ENCODE measurements around the gene COL24A1.

- no peak for TF ChIP-seq TBP (IDR thresholded peaks at IDR 0.05; ENCODE audit: low read depth, low read length)
- TF ChIP-seq CTBP2 (IDR thresholded peaks at IDR 0.05; ENCODE audit: borderline replicate concordance, insufficient read depth, insufficient read length, low read length) = no peak
- TF ChIP-seq EZH2 (IDR thresholded peaks at IDR 0.05; ENCODE audit: low read depth, low read length, severe bottlenecking) = no peak
- no peak for TF ChIP-seq HDAC2 (IDR thresholded peaks at IDR 0.05; ENCODE audit: borderline replicate concordance in 1 of 2, low read depth in 2 of 2, low read length in 2 of 2)
- no peak for TF ChIP-seq RAD21 (IDR thresholded peaks at IDR 0.05 in 1 of 2, conservative IDR thresholded peaks at IDR 0.05 in 1 of 2; ENCODE audit: low read depth in 2 of 2, low read length in 2 of 2)
- TF ChIP-seq CTCF (IDR thresholded peaks at IDR 0.05; ENCODE audit: control extremely low read depth in 1 of 3, insufficient read depth in 1 of 3, low read depth in 1 of 3, low read length in 3 of 3) = no peak
These were observed 257.7 kb downstream of the COL24A1 start for GRCh38 chr1:85898861-85899260.

All from H1 (cell line).